NCI-H345 treated with DMSO at 0.1 percent for 48 hours (cell line): ENCODE data around the gene AKAP13.

Source experiments
- DNase-seq: peaks from one replicate; lab custom pipeline; 2025; ENCODE audit not compliant: unreplicated experiment; lab: John Stamatoyannopoulos, UW

The AKAP13 gene

DNA sequence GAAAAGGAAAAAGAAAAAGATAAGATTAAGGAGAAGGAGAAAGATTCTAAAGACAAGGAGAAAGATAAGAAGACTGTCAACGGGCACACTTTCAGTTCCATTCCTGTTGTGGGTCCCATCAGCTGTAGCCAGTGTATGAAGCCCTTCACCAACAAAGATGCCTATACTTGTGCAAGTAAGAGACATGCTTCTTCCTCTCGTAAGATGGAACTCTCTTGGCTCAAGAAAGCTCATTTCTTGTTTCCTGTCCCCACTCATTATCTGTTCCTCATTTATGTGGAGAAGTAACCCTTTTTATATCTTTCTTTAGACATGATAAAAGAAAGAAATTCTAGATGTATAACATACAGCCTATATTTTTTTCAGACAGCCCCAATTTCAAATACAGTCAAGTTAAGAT is 312.9 kb downstream of the AKAP13 start:
- DNase-seq = no peak

DNA sequence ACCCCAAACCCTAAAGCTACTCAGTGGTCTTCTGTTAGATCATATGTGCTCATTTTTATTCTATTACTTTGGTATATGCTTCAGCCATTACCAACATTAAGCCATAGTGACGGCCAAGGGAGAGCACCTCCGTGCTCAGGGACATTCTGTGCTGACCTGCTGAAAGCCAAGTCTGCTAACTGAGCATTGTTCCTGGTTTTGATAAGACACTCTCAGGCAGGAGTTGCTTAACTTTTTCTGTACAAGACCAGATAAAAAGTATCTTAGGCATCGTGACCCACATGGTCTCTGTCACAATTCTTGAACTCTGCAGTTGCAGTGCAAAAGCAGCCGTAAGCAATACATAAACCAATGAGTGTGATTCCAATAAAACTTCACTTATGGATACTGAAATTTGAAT is 313.7 kb downstream of the AKAP13 start:
- no peak for DNase-seq

DNA sequence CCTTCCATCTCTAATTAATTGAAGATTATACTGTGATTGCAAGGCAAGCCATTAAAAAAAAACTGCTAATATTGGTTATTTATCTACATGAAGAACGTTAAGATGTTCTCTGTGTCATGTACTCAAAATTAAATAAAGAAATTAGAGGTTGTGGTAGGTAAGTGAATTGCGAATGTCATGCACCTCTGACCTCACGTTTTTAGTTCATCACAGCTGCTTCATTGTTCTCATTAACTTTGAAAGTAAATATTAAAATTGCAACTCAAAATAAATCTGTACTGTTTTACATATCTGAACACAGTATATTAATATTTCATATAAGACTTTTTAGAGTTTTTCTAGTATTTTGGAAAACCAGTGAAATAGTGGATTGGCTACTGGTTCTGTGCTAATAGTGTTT is 320.4 kb downstream of the AKAP13 start:
- no peak for DNase-seq

DNA sequence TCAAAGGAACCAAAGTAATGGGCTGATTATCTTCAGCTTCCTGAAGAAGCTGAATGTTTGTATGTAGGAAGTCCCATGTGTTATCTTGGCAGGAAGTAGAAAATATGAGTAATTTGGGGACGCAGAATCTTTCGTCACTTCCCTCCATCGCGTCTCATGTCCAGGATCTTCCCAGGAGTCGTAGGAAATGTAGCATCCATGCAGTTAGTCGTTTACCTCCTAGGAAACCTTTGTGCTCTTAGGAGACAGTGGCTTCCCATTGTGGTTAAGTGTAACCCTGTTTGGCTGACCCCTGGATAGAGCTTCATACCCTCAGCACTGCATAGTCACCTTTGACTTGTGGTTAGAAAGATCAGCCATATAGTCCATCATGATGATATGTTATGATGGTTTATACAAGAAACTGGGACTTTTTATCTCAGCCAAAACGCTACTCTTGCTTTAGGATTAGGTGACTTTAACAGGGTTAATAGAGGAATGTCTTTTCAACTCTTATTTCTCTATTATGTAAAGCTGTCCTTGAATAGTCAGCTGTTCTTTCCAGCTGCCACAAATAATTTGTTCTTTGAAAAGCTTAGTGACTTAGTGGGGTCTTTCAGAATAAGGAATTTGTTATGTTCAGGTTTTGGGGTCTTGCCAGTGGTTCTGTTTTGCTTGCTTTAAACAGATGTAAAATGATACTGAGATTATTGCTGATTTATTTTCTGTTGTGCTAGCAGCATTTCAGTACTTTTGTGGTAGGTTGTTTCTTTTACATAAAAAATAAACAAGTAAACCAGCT is 322.1 kb downstream of the AKAP13 start:
- DNase-seq = no peak

DNA sequence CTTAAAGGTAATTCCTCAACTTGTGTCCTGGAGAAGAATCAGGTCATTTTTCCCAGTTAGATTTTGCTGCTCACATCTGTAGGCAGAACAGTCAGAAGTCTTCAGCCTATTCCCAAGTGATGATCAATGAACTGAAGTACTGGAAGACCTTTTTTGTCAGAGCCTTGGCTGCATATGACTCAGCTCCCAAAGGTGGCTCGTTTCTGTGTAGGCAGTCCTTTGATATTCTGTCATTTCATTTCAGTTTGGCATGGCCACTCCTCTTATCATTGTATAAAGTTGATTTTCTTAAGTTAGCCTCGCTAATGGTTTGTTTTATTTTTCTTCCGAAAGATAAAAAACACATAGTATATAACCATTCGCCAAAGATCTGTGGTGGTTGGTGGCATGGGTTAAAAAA is 323.7 kb downstream of the AKAP13 start:
- no peak for DNase-seq

DNA sequence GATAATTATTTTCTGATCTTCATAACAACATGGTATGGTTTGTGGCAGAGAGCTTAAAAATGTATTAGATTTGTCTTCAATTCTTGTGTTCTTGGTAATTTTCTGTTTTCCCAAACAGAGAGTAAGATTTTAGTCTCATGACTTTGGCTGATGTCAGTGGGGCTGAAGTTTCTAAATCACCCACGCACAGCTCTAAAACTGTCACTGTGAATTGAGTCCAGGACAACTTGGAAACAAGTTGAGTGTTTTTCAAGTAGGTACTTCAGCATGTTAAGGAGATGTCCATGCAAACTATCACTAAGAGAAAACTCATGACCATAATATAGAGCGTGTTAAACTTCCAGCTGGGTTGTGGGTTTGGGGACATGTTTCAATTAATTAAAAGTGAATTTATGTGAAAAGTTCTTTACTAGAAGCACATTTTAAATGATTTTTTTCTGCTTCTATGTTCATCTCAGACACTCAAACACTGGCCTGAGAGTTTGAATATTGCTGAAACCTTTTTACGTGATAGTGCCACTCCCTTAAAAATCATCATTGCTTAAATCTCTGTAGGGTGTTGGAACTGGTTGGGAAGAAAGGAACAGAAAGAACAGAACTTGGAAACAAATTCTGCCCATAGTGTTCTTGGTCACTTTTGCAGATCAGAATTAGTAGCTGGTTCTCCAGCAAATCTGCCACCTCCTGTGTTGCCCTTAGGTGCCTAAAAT is 324.5 kb downstream of the AKAP13 start:
- DNase-seq = no peak

DNA sequence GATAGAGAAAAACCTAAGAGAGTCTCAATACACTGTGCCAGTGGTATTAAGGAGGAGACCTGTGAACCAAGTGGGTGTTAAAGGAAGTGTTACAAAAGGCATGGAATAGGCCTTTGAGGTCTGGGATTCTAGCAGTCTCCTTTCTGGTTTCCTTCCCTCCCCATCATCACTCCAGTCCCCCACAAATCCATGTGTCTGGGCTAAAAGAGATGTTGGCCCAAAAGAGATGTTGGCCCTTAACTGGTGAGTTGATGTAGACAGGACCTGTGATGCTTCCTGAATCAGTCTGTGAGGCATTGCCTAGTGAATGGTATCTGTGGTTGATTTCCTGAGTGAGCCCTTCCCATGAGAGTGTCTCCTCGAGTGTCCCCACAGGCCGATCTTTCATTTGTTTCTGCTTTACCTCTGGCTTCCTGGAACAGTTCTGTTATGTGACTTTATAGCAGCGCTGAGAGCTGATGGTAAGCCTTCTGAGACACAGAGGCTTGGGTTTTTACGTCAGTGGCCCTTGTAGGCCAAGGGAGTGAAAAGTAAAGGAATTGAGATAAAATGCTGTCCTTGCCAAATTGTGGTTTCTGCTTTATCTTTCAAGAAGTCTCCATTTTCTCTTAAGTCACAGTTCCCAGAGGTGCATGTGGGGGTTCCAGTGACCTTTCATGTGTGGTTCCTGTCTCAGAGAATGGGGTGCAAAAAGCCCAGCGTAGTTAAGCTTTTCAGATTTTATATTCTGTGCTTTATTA is 326.5 kb downstream of the AKAP13 start:
- no peak for DNase-seq

DNA sequence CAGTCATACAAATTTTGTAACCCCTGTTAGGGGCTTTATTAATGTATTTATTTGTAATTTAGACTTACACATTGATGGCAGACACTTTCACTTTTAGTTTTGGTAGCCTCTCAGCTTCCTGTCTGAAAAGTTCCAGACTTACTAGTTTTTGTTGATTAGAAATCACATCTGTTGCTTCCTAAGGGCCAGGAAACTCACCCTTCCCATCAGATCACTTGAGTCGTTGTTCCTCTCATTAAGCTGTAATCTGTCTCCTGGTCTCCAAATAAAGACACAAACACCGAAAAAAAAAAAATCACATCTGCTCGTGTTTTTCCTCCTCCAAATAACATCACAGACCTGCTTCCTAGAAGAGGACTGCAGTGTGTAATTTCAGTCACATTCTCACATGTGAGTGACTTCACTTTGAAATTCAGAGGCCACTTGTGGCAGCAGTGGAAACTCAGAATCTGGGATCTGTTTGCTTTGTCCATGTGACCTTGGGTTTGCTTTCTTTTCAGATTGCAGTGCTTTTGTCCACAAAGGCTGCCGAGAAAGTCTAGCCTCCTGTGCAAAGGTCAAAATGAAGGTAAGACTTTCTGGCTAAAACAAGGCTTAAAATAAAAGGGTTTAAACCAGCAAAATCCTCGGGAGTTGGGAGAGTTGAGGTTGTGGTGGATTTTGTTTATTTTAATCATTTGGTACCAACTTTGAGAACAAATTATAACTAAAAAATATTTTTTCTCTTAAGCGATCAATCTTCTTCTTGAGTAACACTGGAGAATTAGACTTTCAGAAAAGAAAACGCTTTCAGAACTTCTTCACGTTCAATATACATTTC is 327.3 kb downstream of the AKAP13 start:
- no peak for DNase-seq

DNA sequence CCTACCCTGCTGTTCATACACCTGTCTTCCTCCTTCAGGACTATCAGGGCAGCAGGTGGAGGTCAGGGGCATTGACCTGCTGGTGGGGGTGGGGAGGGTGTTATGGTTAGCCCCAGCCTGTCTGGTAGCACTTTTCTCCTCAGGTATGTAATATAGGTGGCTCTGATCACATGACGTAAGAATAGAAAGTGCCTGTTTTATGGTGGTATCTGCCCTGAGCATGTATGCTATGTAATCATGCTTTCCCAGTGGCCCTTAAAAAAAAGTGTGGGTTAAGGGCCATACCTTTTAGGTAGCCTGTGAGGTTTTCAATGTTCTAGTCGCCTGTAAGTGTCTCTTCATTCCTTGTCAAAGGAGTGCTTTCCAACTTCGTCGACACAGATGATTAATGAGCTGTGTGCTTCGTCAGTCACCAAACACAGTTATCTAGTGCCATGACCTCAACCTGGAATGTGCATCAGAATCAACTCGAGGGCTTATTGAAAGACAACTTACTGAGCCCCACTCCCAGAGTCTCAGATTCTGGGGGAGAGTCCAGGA is 328.1 kb downstream of the AKAP13 start:
- DNase-seq = no peak

DNA sequence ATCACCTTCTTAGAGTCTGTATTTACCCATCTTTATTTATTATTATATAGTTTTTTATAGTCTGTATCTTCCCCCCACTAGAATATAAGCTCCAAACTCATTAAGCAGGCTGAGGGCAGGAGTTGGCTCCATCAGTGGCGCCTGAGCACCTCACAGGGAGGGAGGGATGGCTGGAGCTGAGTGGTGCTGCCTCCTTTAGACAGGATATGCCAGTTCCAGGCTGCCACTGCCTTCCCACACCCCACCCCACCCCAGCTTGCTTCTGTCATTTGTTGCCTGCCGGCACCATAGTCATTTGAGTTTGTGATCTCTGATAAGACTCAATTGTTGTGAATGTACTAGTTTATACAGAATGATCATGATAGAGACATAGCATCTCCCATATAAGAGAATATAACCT is 328.8 kb downstream of the AKAP13 start:
- no peak for DNase-seq

DNA sequence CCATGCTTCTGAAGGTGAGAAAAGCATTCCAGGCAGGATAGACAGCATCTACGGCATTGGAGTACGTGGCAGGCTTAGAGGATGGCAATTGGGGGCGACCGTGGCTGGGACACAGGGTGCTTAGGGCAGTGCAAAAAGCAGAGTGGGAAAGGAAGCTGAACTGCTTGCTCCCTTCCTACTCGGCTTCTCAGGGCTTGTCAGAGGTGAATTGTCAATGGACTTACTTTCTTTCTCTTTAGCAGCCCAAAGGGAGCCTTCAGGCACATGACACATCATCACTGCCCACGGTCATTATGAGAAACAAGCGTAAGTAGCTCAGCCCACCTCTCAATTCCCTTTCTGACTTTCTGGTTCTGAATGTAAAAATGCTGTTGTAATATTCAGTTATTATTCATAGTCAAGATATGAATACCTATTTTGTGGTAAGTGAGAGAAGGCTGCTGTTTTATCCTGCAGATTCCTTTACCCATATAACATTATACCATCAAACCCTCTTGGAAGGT is 330.0 kb downstream of the AKAP13 start:
- no peak for DNase-seq

DNA sequence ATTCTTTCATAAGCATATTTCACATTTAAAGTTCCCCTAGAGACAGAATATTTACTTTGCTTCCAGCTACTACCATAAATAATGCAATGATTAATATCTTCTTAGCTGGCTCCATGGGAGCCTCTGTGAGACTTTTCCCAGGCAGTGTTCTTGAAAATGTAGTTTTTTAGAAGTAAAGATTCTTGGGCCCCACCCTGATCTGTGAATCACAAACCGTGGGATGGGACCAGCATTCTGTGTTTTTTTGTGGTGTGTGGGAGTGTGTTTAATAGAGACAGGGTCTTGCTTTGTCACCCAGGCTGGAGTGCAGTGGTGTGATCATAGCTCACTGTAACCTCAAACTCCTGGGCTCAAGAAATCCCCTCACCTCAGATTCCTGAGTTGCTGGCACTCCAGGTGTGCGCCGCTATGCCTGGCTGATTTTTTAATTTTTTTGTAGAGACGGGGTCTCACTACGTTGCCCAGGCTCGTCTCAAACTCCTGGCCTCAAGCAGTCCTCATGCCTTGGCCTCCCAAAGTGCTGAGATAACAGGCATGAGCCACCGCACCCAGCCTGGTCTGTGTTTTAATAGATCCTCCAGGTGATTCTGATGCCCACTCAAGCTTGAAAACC is 331.3 kb downstream of the AKAP13 start:
- no peak for DNase-seq

DNA sequence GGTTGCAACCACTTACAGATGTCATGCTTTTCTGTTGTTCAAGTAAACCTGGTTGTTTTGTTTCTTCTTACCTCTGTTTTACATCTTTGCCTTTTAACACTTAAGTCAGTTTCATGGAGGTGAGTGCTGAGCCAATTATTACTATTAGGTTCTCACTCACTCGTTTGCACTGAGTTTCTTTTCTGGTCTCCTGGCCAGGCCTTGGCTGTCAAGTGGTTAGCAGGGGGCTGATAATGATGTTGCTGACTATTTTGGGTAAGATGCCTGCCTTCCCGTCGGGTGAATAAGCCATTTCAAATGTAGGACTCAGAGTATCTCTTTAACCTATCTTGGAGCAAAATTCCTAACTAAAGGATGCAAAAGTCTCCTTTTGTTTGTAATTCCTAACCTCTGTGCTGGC is 335.9 kb downstream of the AKAP13 start:
- no peak for DNase-seq

DNA sequence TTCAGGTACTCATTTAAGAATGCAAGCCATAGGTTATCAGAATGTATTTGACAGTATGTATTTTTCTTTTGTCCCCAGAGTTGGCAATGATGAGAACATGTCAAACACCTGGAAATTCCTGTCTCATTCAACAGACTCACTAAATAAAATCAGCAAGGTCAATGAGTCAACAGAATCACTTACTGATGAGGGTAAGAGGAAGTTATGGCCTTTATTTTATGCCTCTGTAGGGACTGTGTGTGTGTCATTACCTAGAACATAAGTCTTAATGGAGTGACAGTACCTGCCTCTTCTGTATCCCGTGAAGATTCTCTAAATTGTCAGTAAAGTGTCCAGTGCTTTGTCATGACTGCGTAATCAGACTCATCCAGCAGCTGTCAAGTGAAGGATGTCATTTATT is 336.8 kb downstream of the AKAP13 start:
- no peak for DNase-seq

DNA sequence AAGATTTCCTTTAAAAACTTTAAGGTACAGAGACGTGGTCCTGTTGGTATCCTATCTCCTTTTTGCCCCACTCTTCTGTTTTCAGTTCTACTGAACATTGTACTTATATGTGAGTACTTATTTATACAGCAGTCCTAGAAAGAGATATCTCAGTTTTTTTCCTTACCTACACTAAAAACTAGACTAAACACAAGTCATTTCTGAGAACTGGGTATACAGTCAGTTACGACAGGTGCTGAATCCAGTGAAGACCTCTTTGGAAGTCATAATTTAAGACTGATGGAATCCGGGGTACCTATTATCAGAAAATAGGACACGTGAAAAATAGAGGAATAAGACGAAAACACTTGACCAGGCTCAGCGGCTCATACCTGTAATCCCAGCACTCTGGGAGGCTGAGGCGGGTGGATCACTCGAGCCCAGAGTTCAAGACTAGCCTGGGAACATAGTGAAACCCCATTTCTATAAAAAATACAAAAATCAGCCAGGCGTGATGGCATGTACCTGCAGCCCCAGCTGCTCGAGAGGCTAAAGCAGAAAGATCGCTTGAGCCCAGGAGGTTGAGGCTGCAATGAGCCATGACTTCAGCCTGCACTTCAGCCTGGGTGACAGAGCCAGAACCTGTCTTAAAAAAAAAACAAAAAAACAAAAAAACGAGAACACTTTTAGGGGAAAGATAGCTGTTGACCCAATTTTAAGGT is 338.0 kb downstream of the AKAP13 start:
- DNase-seq = no peak

DNA sequence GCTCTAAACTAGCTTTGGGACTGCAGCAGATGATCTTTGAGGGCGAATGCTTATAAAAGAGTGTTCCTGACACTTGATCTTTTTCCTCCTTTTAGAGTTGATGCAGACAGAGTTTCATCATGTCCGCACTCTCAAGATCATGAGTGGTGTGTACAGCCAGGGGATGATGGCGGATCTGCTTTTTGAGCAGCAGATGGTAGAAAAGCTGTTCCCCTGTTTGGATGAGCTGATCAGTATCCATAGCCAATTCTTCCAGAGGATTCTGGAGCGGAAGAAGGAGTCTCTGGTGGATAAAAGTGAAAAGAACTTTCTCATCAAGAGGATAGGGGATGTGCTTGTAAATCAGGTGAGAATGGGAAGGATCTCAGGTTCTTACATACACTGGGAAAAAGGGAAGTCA is 338.6 kb downstream of the AKAP13 start:
- DNase-seq = no peak

DNA sequence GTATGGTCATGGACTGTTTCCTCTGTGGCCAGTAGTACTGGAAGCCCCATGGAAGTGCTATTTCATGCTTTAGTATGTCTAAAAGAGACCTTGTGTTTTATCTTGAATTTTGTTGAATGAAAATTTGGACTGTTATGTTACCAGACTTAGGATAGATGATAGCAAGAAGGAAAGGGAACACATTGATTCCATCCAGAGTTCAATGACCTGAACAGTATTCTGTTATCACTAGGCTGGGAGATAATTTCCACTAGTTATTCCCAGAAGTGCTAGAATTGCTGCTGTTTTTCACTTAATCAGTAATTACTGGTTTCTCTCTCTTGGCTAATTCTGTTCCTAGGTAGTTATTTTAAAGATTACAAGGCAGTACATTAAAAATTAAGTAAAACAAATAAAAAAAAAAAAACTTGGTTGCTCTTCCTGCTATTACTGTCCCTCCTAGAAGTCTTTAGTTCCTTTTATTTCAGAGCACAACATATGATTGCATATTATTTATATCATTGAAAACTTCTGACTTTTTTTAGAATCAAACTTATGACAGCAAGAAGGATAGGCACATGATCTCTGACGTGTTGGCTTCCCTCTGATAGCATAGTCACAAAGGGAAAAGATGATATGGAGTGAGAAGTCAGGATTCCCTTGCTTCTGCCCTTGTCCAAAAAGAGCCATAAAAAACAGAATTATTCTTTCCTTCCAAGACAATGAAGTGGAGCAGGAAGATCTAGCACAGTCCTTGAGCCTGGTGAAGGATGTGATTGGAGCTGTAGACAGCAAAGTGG is 342.2 kb downstream of the AKAP13 start:
- no peak for DNase-seq

DNA sequence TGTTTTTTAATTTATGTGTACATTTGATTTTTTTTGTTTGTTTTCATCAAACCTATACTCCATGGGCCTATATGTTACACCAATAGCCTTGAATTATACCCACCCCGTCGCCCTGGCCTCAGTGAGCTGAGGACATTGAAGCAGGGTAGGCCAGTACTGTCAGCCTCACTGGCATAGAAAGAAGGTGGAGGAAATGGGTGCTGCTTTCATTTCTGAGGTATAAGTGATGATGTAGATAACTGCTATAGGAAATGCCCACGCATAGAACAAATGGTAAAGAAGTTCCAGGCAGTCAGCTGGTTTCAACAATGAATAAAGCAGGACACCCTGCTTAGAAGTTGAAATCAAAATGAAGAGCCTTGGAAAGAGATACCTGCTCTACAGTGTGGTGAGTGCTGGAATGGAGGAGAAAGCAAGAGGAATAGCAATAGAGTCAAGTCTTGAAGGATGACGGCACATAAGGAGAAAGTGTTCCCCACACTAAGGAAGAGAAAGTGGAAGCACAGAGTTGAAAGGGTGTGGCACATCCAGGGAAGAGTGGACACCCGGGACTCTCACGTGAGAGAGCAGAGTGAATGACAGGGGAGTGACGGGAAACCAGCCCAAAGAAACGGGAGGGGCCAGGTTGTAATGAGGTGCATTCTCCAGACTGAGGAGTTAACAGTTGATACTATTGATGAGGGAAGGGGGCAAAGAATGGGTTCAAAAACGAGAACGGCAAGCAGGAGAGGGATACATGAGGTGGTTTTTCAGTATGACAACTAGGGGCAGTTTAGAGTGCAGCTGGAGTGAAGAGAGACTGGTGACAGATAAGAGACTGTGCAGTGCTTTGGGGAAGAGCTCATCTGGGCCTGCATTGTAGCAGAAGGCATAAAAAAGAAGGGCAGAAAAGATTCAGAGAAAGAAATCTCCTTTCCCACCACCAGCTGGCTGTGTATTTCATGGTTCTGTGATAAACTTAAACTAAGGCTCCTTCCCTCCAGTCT is 343.9 kb downstream of the AKAP13 start:
- DNase-seq = no peak
